Skeletal muscle satellite cell (primary cell): ENCODE measurements around the gene LAMP1.
"Not testable (repeated sequence)": the region's sequence is repeated elsewhere in the genome, so short reads cannot be mapped to it uniquely, and the experiment has no call there.

ENCODE experiments used
- H3K27me3 ChIP-seq: 2 replicates; pipeline ENCODE4 v1.7.0; 2013; ENCODE audit warnings: low read length; ENCODE audit not compliant: control insufficient read depth, insufficient read depth
- H3K36me3 ChIP-seq: 2 replicates; pipeline ENCODE4 v1.7.0; 2013; ENCODE audit warnings: mild to moderate bottlenecking, control low read depth, low read length; ENCODE audit not compliant: insufficient read depth
- H3K4me1 ChIP-seq: 2 replicates; pipeline ENCODE4 v1.7.0; 2013; ENCODE audit warnings: low read length; ENCODE audit not compliant: control insufficient read depth, insufficient read depth
- H3K4me2 ChIP-seq: 2 replicates; pipeline ENCODE4 v1.7.0; 2013; ENCODE audit warnings: mild to moderate bottlenecking, low read length
- H3K4me3 ChIP-seq: 2 replicates; pipeline ENCODE4 v1.7.0; 2013; ENCODE audit warnings: low read length
- H3K9ac ChIP-seq: 2 replicates; pipeline ENCODE4 v1.7.0; 2013; ENCODE audit warnings: mild to moderate bottlenecking, low read depth, low read length, moderate library complexity
- H3K9me3 ChIP-seq: replicated peaks from 2 replicates; pipeline ENCODE4 v1.7.0; 2013; ENCODE audit warnings: mild to moderate bottlenecking, control low read depth, low read length

The LAMP1 gene

GRCh38 chr13:113332615-113333014 lies 35.6 kb downstream of the LAMP1 start:
- H3K4me1 ChIP-seq = no peaks in the 10 kb centered on the region
- no peaks in the 10 kb centered on the region for H3K9me3 ChIP-seq
- no peak overlapping the region for H3K4me3 ChIP-seq
- no peaks in the 10 kb centered on the region for H3K27me3 ChIP-seq
- H3K4me2 ChIP-seq = no peak overlapping the region
- H3K36me3 ChIP-seq = no peaks in the 10 kb centered on the region
- no peak overlapping the region for H3K9ac ChIP-seq

GRCh38 chr13:113333076-113333475 lies 36.0 kb downstream of the LAMP1 start:
- Histone ChIP-seq H3K4me1 (no peaks in the 10 kb centered on the region), H3K36me3 (no peaks in the 10 kb centered on the region), H3K27me3 (no peaks in the 10 kb centered on the region), H3K9ac (no peak overlapping the region), H3K4me3 (no peak overlapping the region), H3K9me3 (no peaks in the 10 kb centered on the region), H3K4me2 (no peak overlapping the region)

- Histone ChIP-seq H3K9me3 (no peaks in the 10 kb centered on the region), H3K4me1 (no peaks in the 10 kb centered on the region), H3K4me2 (no peak overlapping the region), H3K9ac (no peak overlapping the region), H3K36me3 (no peaks in the 10 kb centered on the region), H3K27me3 (no peaks in the 10 kb centered on the region), H3K4me3 (no peak overlapping the region)
Measured at GRCh38 chr13:113337556-113337955, 40.5 kb downstream of the LAMP1 start.

GRCh38 chr13:113337976-113338375 lies 40.9 kb downstream of the LAMP1 start:
- no peaks in the 10 kb centered on the region for H3K4me1 ChIP-seq
- H3K9ac ChIP-seq = no peak overlapping the region

GRCh38 chr13:113338451-113338850 lies 41.4 kb downstream of the LAMP1 start:
- no peak overlapping the region for H3K9ac ChIP-seq
- H3K27me3 ChIP-seq = no peaks in the 10 kb centered on the region
- H3K4me1 ChIP-seq = no peaks in the 10 kb centered on the region
- no peaks in the 10 kb centered on the region for H3K36me3 ChIP-seq
- no peak overlapping the region for H3K4me2 ChIP-seq
- no peak overlapping the region for H3K4me3 ChIP-seq
- H3K9me3 ChIP-seq = no peaks in the 10 kb centered on the region

More at GRCh38 chr13:113337976-113338375, 40.9 kb downstream of the LAMP1 start:
- Histone ChIP-seq H3K36me3 (no peaks in the 10 kb centered on the region), H3K4me3 (no peak overlapping the region), H3K4me2 (no peak overlapping the region), H3K27me3 (no peaks in the 10 kb centered on the region), H3K9me3 (no peaks in the 10 kb centered on the region)

- H3K4me3 ChIP-seq = no peak overlapping the region
- H3K4me1 ChIP-seq = no peaks in the 10 kb centered on the region
- H3K36me3 ChIP-seq = no peaks in the 10 kb centered on the region
- H3K9me3 ChIP-seq = no peaks in the 10 kb centered on the region
- H3K9ac ChIP-seq = no peak overlapping the region
- H3K27me3 ChIP-seq = no peaks in the 10 kb centered on the region
- H3K4me2 ChIP-seq = no peak overlapping the region
Measured at GRCh38 chr13:113342820-113343691, 46.0 kb downstream of the LAMP1 start.

- Histone ChIP-seq H3K4me3 (no peak overlapping the region), H3K4me1 (no peaks in the 10 kb centered on the region), H3K9ac (no peak overlapping the region), H3K9me3 (no peaks in the 10 kb centered on the region), H3K27me3 (no peaks in the 10 kb centered on the region), H3K36me3 (no peaks in the 10 kb centered on the region), H3K4me2 (no peak overlapping the region)
Measured at GRCh38 chr13:113343692-113343968, 46.6 kb downstream of the LAMP1 start.

GRCh38 chr13:113345486-113345885 lies 48.4 kb downstream of the LAMP1 start:
- Histone ChIP-seq H3K4me1 (no peaks in the 10 kb centered on the region), H3K9me3 (no peaks in the 10 kb centered on the region), H3K4me3 (no peak overlapping the region), H3K27me3 (no peaks in the 10 kb centered on the region), H3K4me2 (no peak overlapping the region), H3K9ac (no peak overlapping the region), H3K36me3 (no peaks in the 10 kb centered on the region)

GRCh38 chr13:113347736-113348225 lies 50.7 kb downstream of the LAMP1 start:
- H3K27me3 ChIP-seq, H3K4me1 ChIP-seq, H3K4me2 ChIP-seq, H3K4me3 ChIP-seq, H3K9me3 ChIP-seq, H3K36me3 ChIP-seq, H3K9ac ChIP-seq: not testable (repeated sequence)

GRCh38 chr13:113348591-113348990 lies 51.6 kb downstream of the LAMP1 start:
- Histone ChIP-seq H3K4me2 (no peak overlapping the region), H3K9me3 (no peaks in the 10 kb centered on the region), H3K36me3 (no peaks in the 10 kb centered on the region), H3K4me3 (no peak overlapping the region), H3K4me1 (no peaks in the 10 kb centered on the region), H3K9ac (no peak overlapping the region), H3K27me3 (no peaks in the 10 kb centered on the region)

- H3K4me3 ChIP-seq = no peak overlapping the region
- H3K27me3 ChIP-seq = no peaks in the 10 kb centered on the region
- H3K4me1 ChIP-seq = no peaks in the 10 kb centered on the region
- no peak overlapping the region for H3K4me2 ChIP-seq
- no peaks in the 10 kb centered on the region for H3K9me3 ChIP-seq
- no peak overlapping the region for H3K9ac ChIP-seq
- no peaks in the 10 kb centered on the region for H3K36me3 ChIP-seq
Measured at GRCh38 chr13:113349050-113349449, 52.0 kb downstream of the LAMP1 start.

GRCh38 chr13:113349491-113349890 lies 52.5 kb downstream of the LAMP1 start:
- Histone ChIP-seq H3K9me3 (no peaks in the 10 kb centered on the region), H3K9ac (no peak overlapping the region), H3K4me3 (no peak overlapping the region), H3K4me2 (no peak overlapping the region), H3K4me1 (no peaks in the 10 kb centered on the region), H3K27me3 (no peaks in the 10 kb centered on the region), H3K36me3 (no peaks in the 10 kb centered on the region)
